HCT116 (cell line): Measurements from ENCODE around the gene C8A. TPM values are rescaled to one million over a fixed set of nuclear protein-coding genes. Genes with fewer than 3 reads are reported as not detected.

Source experiments
- ATAC-seq: fragments of 200-7000 bp; cut with Tn5 transposase; 2 replicates; pipeline ENCODE4 v1.9.1; 2020; ENCODE audit warnings: mild to moderate bottlenecking, moderate library complexity
- BruUV-seq: library from RNA; stranded (reverse); fragments of 400-500 nt; replicated peaks from 2 replicates; lab custom pipeline; 2021; lab: Mats Ljungman, UMichigan
- CTCF ChIA-PET: fragments of 300-600 bp; sonication (Branson Sonifier 250); formaldehyde crosslinking; loops from one replicate; lab custom pipeline; 2021; ENCODE audit warnings: antibody characterized with exemption; lab: Charles Lee
- POLR2A ChIA-PET: fragments of 300-600, 350-600 bp; sonication (Branson Sonifier 250); formaldehyde crosslinking; loops from one replicate; lab custom pipeline; 2021; ENCODE audit warnings: antibody characterized with exemption; lab: Charles Lee
- RAD21 ChIA-PET, 2 experiments: fragments of 300-600 bp; sonication (Branson Sonifier 250); formaldehyde crosslinking; loops; one replicate each; lab custom pipeline; 2023; ENCODE audit warnings: low total read pairs in 2 of 2; ENCODE audit not compliant: uncharacterized antibody in 2 of 2, unreplicated experiment in 2 of 2, low non-redundant PET in 1 of 2; lab: Charles Lee
- DNase-seq: peaks from one replicate; pipeline ENCODE4 v3.0.0-alpha.2; 2010; ENCODE audit warnings: low read depth, low spot score
- H2AFZ ChIP-seq: fragments of 200-600 bp; shearing (Covaris generic), sonication (generic); 2 replicates; pipeline ENCODE4 v1.6.1; 2017; ENCODE audit warnings: low read depth, mixed run types, mixed read lengths, antibody characterized with exemption, low read length; ENCODE audit not compliant: poor library complexity, severe bottlenecking
- H3K27ac ChIP-seq: 2 replicates; pipeline ENCODE4 v1.5.1; 2012; ENCODE audit warnings: low read depth, low read length
- H3K27me3 ChIP-seq: fragments of 200-600 bp; sonication (generic); 2 replicates; pipeline ENCODE4 v1.6.1; 2016; ENCODE audit warnings: mixed run types, low read length, mixed read lengths; ENCODE audit not compliant: insufficient read depth
- H3K36me3 ChIP-seq, 2 experiments: fragments of 200-500 bp in 1 of 2; fragments of 200-600 bp in 1 of 2; sonication (Bioruptor generic) in 1 of 2; sonication (generic) in 1 of 2; 2 replicates each; pipeline versions ENCODE4 v1.5.1 to v1.6.1; 2014 to 2016; ENCODE audit warnings: low read length in 2 of 2, inconsistent platforms in 1 of 2, mixed read lengths in 1 of 2, mixed run types in 1 of 2; ENCODE audit not compliant: insufficient read depth in 2 of 2, control insufficient read depth in 1 of 2
- H3K4me1 ChIP-seq, 2 experiments: fragments of 200-600 bp in 1 of 2; sonication (generic) in 1 of 2; 2 replicates each; pipeline versions ENCODE4 v1.5.1 to v1.6.1; 2012 to 2017; ENCODE audit warnings: low read length in 2 of 2, inconsistent platforms in 1 of 2, mild to moderate bottlenecking in 1 of 2, mixed read lengths in 1 of 2, mixed run types in 1 of 2, moderate library complexity in 1 of 2; ENCODE audit not compliant: insufficient read depth in 2 of 2, control insufficient read depth in 1 of 2
- H3K4me2 ChIP-seq: fragments of 200-600 bp; sonication (generic); 2 replicates; pipeline ENCODE4 v1.6.1; 2017; ENCODE audit warnings: mixed run types, low read length, mixed read lengths
- H3K4me3 ChIP-seq, 2 experiments: fragments of 200-600 bp in 1 of 2; sonication (generic) in 1 of 2; replicated peaks in 1 of 2; 2 replicates each; pipeline ENCODE4 v1.5.1; 2011 to 2016; ENCODE audit warnings: low read length in 2 of 2, control low read depth in 1 of 2, low read depth in 1 of 2, mild to moderate bottlenecking in 1 of 2, mixed read lengths in 1 of 2, mixed run types in 1 of 2
- H3K79me2 ChIP-seq: fragments of 200-600 bp; sonication (generic); 2 replicates; pipeline ENCODE4 v1.6.1; 2017; ENCODE audit warnings: mild to moderate bottlenecking, mixed run types, low read length, moderate library complexity, mixed read lengths; ENCODE audit not compliant: insufficient read depth
- H3K9ac ChIP-seq: fragments of 200-600 bp; sonication (generic); 2 replicates; pipeline ENCODE4 v1.6.1; 2016; ENCODE audit warnings: low read length, mixed read lengths
- H3K9me2 ChIP-seq: fragments of 200-600 bp; sonication (generic), shearing (Covaris generic); 2 replicates; pipeline ENCODE4 v1.6.1; 2017; ENCODE audit warnings: mixed run types, mild to moderate bottlenecking, moderate library complexity; ENCODE audit not compliant: insufficient read depth
- H3K9me3 ChIP-seq, 2 experiments: fragments of 200-500 bp in 1 of 2; fragments of 200-600 bp in 1 of 2; sonication (Bioruptor generic) in 1 of 2; sonication (generic) in 1 of 2; 2 replicates each; pipeline ENCODE4 v1.6.1; 2014 to 2017; ENCODE audit warnings: low read length in 2 of 2, mixed read lengths in 2 of 2, inconsistent platforms in 1 of 2, low read depth in 1 of 2, mild to moderate bottlenecking in 1 of 2, mixed run types in 1 of 2, moderate library complexity in 1 of 2; ENCODE audit not compliant: control insufficient read depth in 1 of 2, insufficient read depth in 1 of 2
- H4K20me1 ChIP-seq: fragments of 200-600 bp; sonication (generic), shearing (Covaris generic); 2 replicates; pipeline ENCODE4 v1.6.1; 2017; ENCODE audit warnings: mixed run types, mild to moderate bottlenecking, moderate library complexity; ENCODE audit not compliant: insufficient read depth
- CBX3 ChIP-seq: IDR thresholded peaks from 2 replicates; pipeline ENCODE4 v1.6.1; 2012; ENCODE audit warnings: low read depth
- FOSL1 ChIP-seq: IDR thresholded peaks from 2 replicates; pipeline ENCODE4 v1.6.1; 2012; ENCODE audit warnings: low read depth
- POLR2AphosphoS5 ChIP-seq: IDR thresholded peaks from 2 replicates; pipeline ENCODE4 v1.6.1; 2011; ENCODE audit warnings: mild to moderate bottlenecking, low read depth, low read length, moderate library complexity
- SIN3A ChIP-seq: IDR thresholded peaks from 2 replicates; pipeline ENCODE4 v1.6.1; 2012; ENCODE audit warnings: low read depth
- SP1 ChIP-seq: IDR thresholded peaks from 2 replicates; pipeline ENCODE4 v1.6.1; 2012; ENCODE audit warnings: low read depth
- TCF7L2 ChIP-seq: IDR thresholded peaks from 2 replicates; pipeline ENCODE4 v1.7.0; 2011; ENCODE audit warnings: borderline replicate concordance, inconsistent platforms; ENCODE audit not compliant: insufficient read depth, insufficient read length; ENCODE audit errors: extremely low read depth
- YY1 ChIP-seq: IDR thresholded peaks from 2 replicates; pipeline ENCODE4 v1.6.1; 2011; ENCODE audit warnings: low read length, low read depth, moderate library complexity, mild to moderate bottlenecking; ENCODE audit not compliant: insufficient replicate concordance; ENCODE audit errors: extremely low read depth
- ZFX ChIP-seq: fragments of 450-650 bp; IDR thresholded peaks from 2 replicates; pipeline ENCODE4 v1.6.1; 2017
- ZNF274 ChIP-seq: fragments of 200-500 bp; sonication (Bioruptor generic); IDR thresholded peaks from 2 replicates; pipeline ENCODE4 v1.6.1; 2014; ENCODE audit warnings: mild to moderate bottlenecking, low read depth, low read length, inconsistent platforms
- intact Hi-C: fragments of 100-400 bp; cut with micrococcal nuclease; formaldehyde crosslinking; loops from 2 replicates; pipeline ENCODE4 v1.10.0; 2022
- total RNA-seq: library from RNA; stranded (reverse); gene quantifications from one replicate; pipeline ENCODE4 v1.2.1, GENCODE V29; 2021; ENCODE audit not compliant: unreplicated experiment
- TF ChIP-seq, protein P1 (sequence below): IDR thresholded peaks from 2 replicates; pipeline ENCODE4 v1.6.1; 2012
- TF ChIP-seq, protein P2 (sequence below): IDR thresholded peaks from 2 replicates; pipeline ENCODE4 v1.6.1; 2012

The C8A gene
- total RNA-seq, 1 experiment from 2014 or later: 0.10 TPM

DNA sequence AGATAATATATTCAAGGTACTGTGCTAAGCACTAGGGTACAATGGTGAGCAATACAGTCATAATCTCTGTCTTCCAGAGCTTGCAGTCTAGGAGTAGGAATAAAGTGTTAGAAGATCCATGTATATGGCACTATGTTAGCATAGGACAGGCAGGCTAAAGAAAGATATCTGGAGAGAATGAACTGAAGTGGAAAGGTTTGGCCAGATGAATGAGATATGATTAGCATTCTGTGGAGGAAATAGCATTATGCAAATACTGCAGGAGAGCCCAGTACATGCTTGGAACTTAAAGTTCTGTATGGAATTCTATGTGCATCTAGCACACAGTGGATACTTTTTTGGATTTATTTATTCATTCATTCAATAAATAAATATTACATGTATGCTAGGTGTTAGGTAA lies 4.7 kb downstream of the C8A start:
- H2AFZ ChIP-seq: no peak overlapping the region
- no peaks in the 10 kb centered on the region for H3K79me2 ChIP-seq
- H3K27me3 ChIP-seq: peaks cover 27% of the 10 kb centered on the region
- no peaks in the 10 kb centered on the region for H3K9me3 ChIP-seq
- H3K9ac ChIP-seq: no peak overlapping the region
- no peak for ATAC-seq
- no peaks in the 10 kb centered on the region for H4K20me1 ChIP-seq
- H3K4me1 ChIP-seq: no peaks in the 10 kb centered on the region
- TF ChIP-seq CBX3: no peak
- no peak for TF ChIP-seq ZFX
- TF ChIP-seq, protein P1, sequence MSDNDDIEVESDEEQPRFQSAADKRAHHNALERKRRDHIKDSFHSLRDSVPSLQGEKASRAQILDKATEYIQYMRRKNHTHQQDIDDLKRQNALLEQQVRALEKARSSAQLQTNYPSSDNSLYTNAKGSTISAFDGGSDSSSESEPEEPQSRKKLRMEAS: no peak
- TF ChIP-seq, protein P2, sequence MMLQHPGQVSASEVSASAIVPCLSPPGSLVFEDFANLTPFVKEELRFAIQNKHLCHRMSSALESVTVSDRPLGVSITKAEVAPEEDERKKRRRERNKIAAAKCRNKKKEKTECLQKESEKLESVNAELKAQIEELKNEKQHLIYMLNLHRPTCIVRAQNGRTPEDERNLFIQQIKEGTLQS: no peak
- no peak overlapping the region for H3K4me2 ChIP-seq
- H3K9me2 ChIP-seq: no peaks in the 10 kb centered on the region
- no peaks in the 10 kb centered on the region for H3K36me3 ChIP-seq
- no TSS peak for BruUV-seq
- intact Hi-C loops: no loop called here
- H3K27ac ChIP-seq: no peak overlapping the region
- ChIA-PET POLR2A (no interaction called here), CTCF (no interaction called here), RAD21 (no interaction called here)
- no peak overlapping the region for H3K4me3 ChIP-seq
- no peak for DNase-seq

- Histone ChIP-seq H3K79me2 (no peaks in the 10 kb centered on the region), H3K9me3 (no peaks in the 10 kb centered on the region), H3K4me1 (no peaks in the 10 kb centered on the region), H3K27me3 (peaks cover 38% of the 10 kb centered on the region), H3K9ac (no peak overlapping the region), H3K36me3 (no peaks in the 10 kb centered on the region), H3K4me2 (no peak overlapping the region), H2AFZ (no peak overlapping the region), H3K4me3 (no peak overlapping the region), H3K9me2 (no peaks in the 10 kb centered on the region), H4K20me1 (no peaks in the 10 kb centered on the region), H3K27ac (no peak overlapping the region)
- CTCF ChIA-PET: no interaction called here
- ATAC-seq (no peak), DNase-seq (no peak)
- RAD21 ChIA-PET: no interaction called here
- TF ChIP-seq ZNF274 (no peak), TCF7L2 (no peak), ZFX (no peak), YY1 (no peak), CBX3 (no peak), POLR2AphosphoS5 (no peak), FOSL1 (no peak), SIN3A (no peak), SP1 (no peak)
- intact Hi-C loops: no loop called here
- no TSS peak for BruUV-seq
- POLR2A ChIA-PET: no interaction called here
Observed at GRCh38 chr1:56863265-56863992, 8.8 kb downstream of the C8A start.
